GM23248 (cell line): ENCODE results near the gene HOXA3. TPM values are rescaled to one million over a fixed set of nuclear protein-coding genes. Genes with fewer than 3 reads are reported as not detected.
A peak's percentile ranks its signal among the peaks of the same experiment; 100 is the strongest.

ENCODE experiments used
- DNase-seq: peaks from one replicate; pipeline ENCODE4 v3.0.0-alpha.2; 2015
- H2AFZ ChIP-seq: fragments of 200-600 bp; sonication (generic); 2 replicates; pipeline ENCODE4 v1.6.1; 2016; ENCODE audit warnings: antibody characterized with exemption
- H3F3A ChIP-seq: fragments of 200-600 bp; sonication (generic); 2 replicates; pipeline ENCODE4 v1.6.1; 2016; ENCODE audit warnings: mild to moderate bottlenecking, antibody characterized with exemption, mixed run types; ENCODE audit not compliant: insufficient read depth
- H3K27ac ChIP-seq: fragments of 200-600 bp; sonication (generic); 2 replicates; pipeline ENCODE4 v1.5.1; 2016; ENCODE audit warnings: mild to moderate bottlenecking
- H3K27me3 ChIP-seq: fragments of 200-600 bp; sonication (generic); replicated peaks from 2 replicates; pipeline ENCODE4 v1.6.1; 2016; ENCODE audit warnings: mild to moderate bottlenecking; ENCODE audit not compliant: insufficient read depth
- H3K36me3 ChIP-seq: fragments of 200-600 bp; sonication (generic); 2 replicates; pipeline ENCODE4 v1.6.1; 2016; ENCODE audit warnings: low read depth, mild to moderate bottlenecking
- H3K4me1 ChIP-seq: fragments of 200-600 bp; sonication (generic); 2 replicates; pipeline ENCODE4 v1.6.1; 2016; ENCODE audit warnings: mild to moderate bottlenecking; ENCODE audit not compliant: insufficient read depth
- H3K4me2 ChIP-seq: fragments of 200-600 bp; sonication (generic); one replicate; pipeline ENCODE4 v1.6.1; 2016; ENCODE audit warnings: mild to moderate bottlenecking; ENCODE audit not compliant: unreplicated experiment
- H3K4me3 ChIP-seq: fragments of 200-600 bp; sonication (generic); 2 replicates; pipeline ENCODE4 v1.5.1; 2016; ENCODE audit warnings: mild to moderate bottlenecking
- H3K79me2 ChIP-seq: fragments of 200-600 bp; sonication (generic); 2 replicates; pipeline ENCODE4 v1.6.1; 2016; ENCODE audit warnings: mild to moderate bottlenecking; ENCODE audit not compliant: insufficient read depth
- H3K9ac ChIP-seq: fragments of 200-600 bp; sonication (generic); 2 replicates; pipeline ENCODE4 v1.6.1; 2016; ENCODE audit warnings: mild to moderate bottlenecking
- H3K9me2 ChIP-seq: fragments of 200-600 bp; sonication (generic); 2 replicates; pipeline ENCODE4 v1.6.1; 2016; ENCODE audit warnings: mixed run types, mild to moderate bottlenecking, moderate library complexity; ENCODE audit not compliant: insufficient read depth
- H3K9me3 ChIP-seq: fragments of 200-600 bp; sonication (generic); one replicate; pipeline ENCODE4 v1.6.1; 2017; ENCODE audit warnings: low read depth
- H4K20me1 ChIP-seq: fragments of 200-600 bp; sonication (generic); 2 replicates; pipeline ENCODE4 v1.6.0; 2016; ENCODE audit not compliant: insufficient read depth
- EZH2 ChIP-seq: fragments of 200-600 bp; sonication (generic); IDR thresholded peaks from 2 replicates; pipeline ENCODE4 v1.6.1; 2018; ENCODE audit warnings: antibody characterized with exemption, mild to moderate bottlenecking; ENCODE audit not compliant: insufficient read depth, poor library complexity, severe bottlenecking
- EZH2phosphoT487 ChIP-seq: fragments of 200-600 bp; sonication (generic); IDR thresholded peaks from 2 replicates; pipeline ENCODE4 v1.6.1; 2018; ENCODE audit warnings: antibody characterized with exemption, moderate library complexity, mild to moderate bottlenecking, low read depth; ENCODE audit not compliant: insufficient read depth
- WGBS, 2 experiments: methylation state at CpG; one replicate each; pipeline ENCODE4 v1.1.6; 2015 to 2017; ENCODE audit warnings: low lambda C conversion rate in 2 of 2, low coverage in 1 of 2; ENCODE audit errors: missing lambda C conversion rate in 2 of 2; 5-methylcytosine and 5-hydroxymethylcytosine counted together
- in situ Hi-C: fragments of 300-500 bp; cut with MboI; formaldehyde crosslinking; loops from 2 replicates; pipeline ENCODE4 v1.15.0; 2020
- polyA plus RNA-seq: library from polyadenylated mRNA; unstranded; fragments of >200 nt; fragmentation: Nextera tagmentation; extraction: Ambion mirVana; gene quantifications from 2 replicates; pipeline ENCODE4 v1.2.1, GENCODE V29; 2016
- total RNA-seq: library from RNA; depleted of rRNA; stranded (reverse); fragments of >200 nt; shearing (Covaris generic); gene quantifications from 2 replicates; pipeline ENCODE4 v1.2.3, GENCODE V29; 2014

The HOXA3 gene
- total and polyA plus RNA-seq, 2 experiments from 2014 or later: 1.2 to 2.1 TPM

DNA sequence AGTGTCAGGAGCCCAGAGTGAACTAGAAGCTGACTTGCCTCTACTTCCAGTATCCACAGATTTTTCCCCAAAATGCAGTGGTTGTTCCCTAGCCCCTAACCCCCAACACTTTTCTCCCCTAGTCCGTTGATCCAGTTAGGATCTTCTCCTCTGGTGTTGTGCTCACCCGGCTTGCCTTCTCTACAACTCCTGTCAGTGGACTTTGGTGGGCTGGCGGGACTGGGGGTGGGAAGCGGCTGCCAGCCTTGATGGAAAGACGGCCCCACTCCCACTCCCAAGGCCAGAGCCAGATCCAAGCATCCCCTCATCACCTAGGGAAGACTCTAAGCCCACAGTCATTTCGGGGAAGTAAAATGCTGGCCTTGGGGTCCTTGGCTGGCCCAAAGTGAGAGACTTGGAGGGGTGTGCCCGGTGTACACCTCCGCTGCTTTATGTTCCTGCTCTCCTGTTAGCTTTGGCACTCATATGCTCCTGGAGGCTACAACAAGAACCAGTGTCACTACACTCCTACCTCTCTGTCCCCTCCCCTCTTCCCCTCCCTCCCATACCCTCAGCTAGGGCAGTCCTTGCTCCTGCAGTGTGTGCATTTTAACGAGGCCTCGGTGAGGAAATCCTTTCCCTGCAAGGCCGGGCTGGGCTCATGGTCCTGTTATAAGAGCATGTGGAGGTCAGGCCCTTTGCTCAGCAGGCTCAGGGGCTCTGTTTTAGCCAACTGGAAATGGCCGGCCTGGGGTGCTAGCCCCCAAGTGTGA, 22.7 kb upstream of the HOXA3 start:
- H3F3A ChIP-seq: no peaks in the 10 kb centered on the region
- in situ Hi-C loops: loop anchor here (10.0 kb wide), 1 partner anchor 1320 kb away; no protein-coding TSS in a partner anchor
- peak; percentile 74 for DNase-seq
- WGBS, 2 experiments: 8 to 11% methylated on average over 12 of the region's 12 CpGs
- peaks cover 4% of the 10 kb centered on the region; the same call in 1 of the 2 replicates for H3K36me3 ChIP-seq
- no peaks in the 10 kb centered on the region for H3K27me3 ChIP-seq
- peak overlapping the region; percentile 65 for H2AFZ ChIP-seq
- no peaks in the 10 kb centered on the region for H3K9me3 ChIP-seq
- H3K9ac ChIP-seq: peak overlapping the region; percentile 98
- peaks cover 31% of the 10 kb centered on the region for H3K4me1 ChIP-seq
- no peaks in the 10 kb centered on the region for H4K20me1 ChIP-seq
- peak overlapping the region; percentile 99 for H3K27ac ChIP-seq
- peaks cover 96% of the 10 kb centered on the region for H3K79me2 ChIP-seq
- peak overlapping the region; percentile 83 for H3K4me3 ChIP-seq
- peak overlapping the region; percentile 100 for H3K4me2 ChIP-seq
- no peaks in the 10 kb centered on the region for H3K9me2 ChIP-seq
- TF ChIP-seq EZH2: no peak
- no peak for TF ChIP-seq EZH2phosphoT487

- peaks cover 31% of the 10 kb centered on the region for H3K4me1 ChIP-seq
- H3K27me3 ChIP-seq: no peaks in the 10 kb centered on the region
- DNase-seq: peak; percentile 73
- peak within 1 kb of the TSS; percentile 98 for H3K9ac ChIP-seq
- H3K27ac ChIP-seq: peak within 1 kb of the TSS; percentile 99
- H3K36me3 ChIP-seq: peaks cover 4% of the 10 kb centered on the region; the same call in 1 of the 2 replicates
- peak within 1 kb of the TSS; percentile 50 for H2AFZ ChIP-seq
- no peaks in the 10 kb centered on the region for H3F3A ChIP-seq
- no peaks in the 10 kb centered on the region for H4K20me1 ChIP-seq
- no peaks in the 10 kb centered on the region for H3K9me3 ChIP-seq
- in situ Hi-C loops: loop anchor here (10.0 kb wide), 1 partner anchor 1319 kb away; no protein-coding TSS in a partner anchor
- no peaks in the 10 kb centered on the region for H3K9me2 ChIP-seq
- H3K4me2 ChIP-seq: peak within 1 kb of the TSS; percentile 100
- peak within 1 kb of the TSS; percentile 83 for H3K4me3 ChIP-seq
- 1 to 2% methylated on average over 67 to 74 of the region's 82 CpGs for WGBS, 2 experiments
- H3K79me2 ChIP-seq: peaks cover 100% of the 10 kb centered on the region
- no peak for TF ChIP-seq EZH2phosphoT487
- no peak for TF ChIP-seq EZH2
Observed at GRCh38 chr7:27173956-27174873, 21.8 kb upstream of the HOXA3 start, which contains the start of gene HOXA10. TSS of gene HOXA10 (minus strand) at chr7:27174320. CDS start at chr7:27174306, 14 bp downstream.

DNA sequence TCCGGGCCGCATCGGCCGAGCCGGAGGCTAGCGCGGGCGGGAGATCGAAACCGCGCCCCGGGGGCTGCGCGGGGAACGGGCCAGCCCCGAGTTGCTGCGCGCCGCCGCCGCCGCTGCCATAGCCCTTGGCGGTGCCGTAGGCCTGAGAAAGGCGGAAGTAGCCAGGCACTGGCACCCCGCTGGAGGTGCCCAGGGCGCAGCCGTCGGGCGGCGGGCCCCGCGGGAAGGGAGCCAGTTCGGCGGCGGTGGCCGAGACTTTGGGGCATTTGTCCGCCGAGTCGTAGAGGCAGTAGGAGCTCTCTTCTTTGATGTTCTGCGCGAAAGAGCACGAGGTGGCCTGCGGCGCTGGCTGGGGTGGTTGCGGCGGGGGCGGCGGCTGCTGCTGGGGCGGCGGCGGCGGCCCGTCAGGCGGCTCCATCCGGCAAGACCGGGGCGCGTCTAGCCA, 21.1 kb upstream of the HOXA3 start:
- peak overlapping the region; percentile 83 for H3K4me3 ChIP-seq
- WGBS, 2 experiments: 1% methylated on average over 30 to 37 of the region's 59 CpGs
- no peaks in the 10 kb centered on the region for H3F3A ChIP-seq
- H3K9me3 ChIP-seq: no peaks in the 10 kb centered on the region
- H3K27ac ChIP-seq: peak overlapping the region; percentile 99
- H2AFZ ChIP-seq: 0 out of 2 replicates have a peak overlapping the region, but pooled peaks have one; percentile 1
- peaks cover 100% of the 10 kb centered on the region for H3K79me2 ChIP-seq
- H3K9ac ChIP-seq: peak overlapping the region; percentile 98
- no peaks in the 10 kb centered on the region for H3K27me3 ChIP-seq
- TF ChIP-seq EZH2phosphoT487: no peak
- TF ChIP-seq EZH2: no peak
- DNase-seq: peak; percentile 74
- peaks cover 31% of the 10 kb centered on the region for H3K4me1 ChIP-seq
- H3K4me2 ChIP-seq: peak overlapping the region; percentile 100
- in situ Hi-C loops: loop anchor here (10.0 kb wide), 1 partner anchor 1319 kb away; no protein-coding TSS in a partner anchor
- H3K36me3 ChIP-seq: peaks cover 4% of the 10 kb centered on the region; the same call in 1 of the 2 replicates
- no peaks in the 10 kb centered on the region for H4K20me1 ChIP-seq
- H3K9me2 ChIP-seq: no peaks in the 10 kb centered on the region
